H1 (cell line): ENCODE measurements around the gene SPRYD3. TPM values are rescaled to one million over a fixed set of nuclear protein-coding genes. Genes with fewer than 3 reads are reported as not detected.

Experiments used
- CTCF ChIA-PET: fragments of 300-600 bp; sonication (Branson Sonifier 250); formaldehyde crosslinking; loops from one replicate; lab custom pipeline; 2021; ENCODE audit not compliant: partially characterized antibody; lab: Charles Lee
- POLR2A ChIA-PET: fragments of 300-600 bp; sonication (Branson Sonifier 250); formaldehyde crosslinking; loops from one replicate; lab custom pipeline; 2021; ENCODE audit warnings: inconsistent platforms; ENCODE audit not compliant: partially characterized antibody; lab: Charles Lee
- DNase-seq, 2 experiments: peaks; one replicate each; pipeline versions ENCODE4 v3.0.0 to v3.0.0-alpha.2; 2010 to 2022; ENCODE audit warnings: low spot score in 2 of 2, low read depth in 1 of 2, mixed read lengths in 1 of 2
- FAIRE-seq: peaks from 2 replicates; lab custom pipeline; 2011; peaks lifted over from hg19 to GRCh38; lab: Jason Lieb, UNC
- H2AFZ ChIP-seq: 2 replicates; pipeline ENCODE4 v1.8.1; 2012; ENCODE audit warnings: low read length, inconsistent platforms
- H2AK5ac ChIP-seq: 2 replicates; pipeline ENCODE4 v1.6.1; 2013; ENCODE audit warnings: low read depth, low read length
- H2BK120ac ChIP-seq: replicated peaks from 2 replicates; pipeline ENCODE3; 2013; ENCODE audit warnings: low read depth, low read length, inconsistent platforms
- H2BK12ac ChIP-seq: 2 replicates; pipeline ENCODE4 v1.6.1; 2013; ENCODE audit warnings: low read depth, low read length
- H2BK15ac ChIP-seq: 2 replicates; pipeline ENCODE4 v1.6.1; 2013; ENCODE audit warnings: low read length
- H2BK20ac ChIP-seq: 2 replicates; pipeline ENCODE4 v1.6.1; 2013; ENCODE audit warnings: low read length
- H2BK5ac ChIP-seq: 2 replicates; pipeline ENCODE4 v1.6.1; 2013; ENCODE audit warnings: low read depth, low read length
- H3K14ac ChIP-seq: 2 replicates; pipeline ENCODE4 v1.6.1; 2013; ENCODE audit warnings: inconsistent platforms; ENCODE audit not compliant: insufficient read length
- H3K18ac ChIP-seq: 2 replicates; pipeline ENCODE4 v1.6.1; 2013; ENCODE audit warnings: low read length; ENCODE audit errors: extremely low read depth
- H3K23ac ChIP-seq: 2 replicates; pipeline ENCODE4 v1.6.1; 2013; ENCODE audit warnings: inconsistent platforms; ENCODE audit not compliant: insufficient read length
- H3K23me2 ChIP-seq: 2 replicates; pipeline ENCODE4 v1.6.1; 2013; ENCODE audit warnings: low read depth, low read length
- H3K27ac ChIP-seq: 2 replicates; pipeline ENCODE4 v1.6.1; 2011; ENCODE audit warnings: low read depth, low read length, inconsistent platforms
- H3K27me3 ChIP-seq, 4 experiments: replicated peaks in 1 of 4; 1 replicate in 1 of 4; 2 replicates in 3 of 4; pipeline versions ENCODE4 v1.6.1 to v1.8.1; 2011 to 2013; ENCODE audit warnings: low read length in 3 of 4, mild to moderate bottlenecking in 3 of 4, inconsistent platforms in 2 of 4, mixed read lengths in 2 of 4, moderate library complexity in 1 of 4; ENCODE audit not compliant: control insufficient read depth in 3 of 4, insufficient read depth in 3 of 4; ENCODE audit errors: extremely low read depth in 1 of 4
- H3K36me3 ChIP-seq, 4 experiments: 2 replicates each; pipeline versions ENCODE4 v1.6.1 to v1.8.1; 2011 to 2013; ENCODE audit warnings: mild to moderate bottlenecking in 4 of 4, low read length in 3 of 4, moderate library complexity in 2 of 4, control low read depth in 1 of 4, inconsistent platforms in 1 of 4; ENCODE audit not compliant: insufficient read depth in 4 of 4, control insufficient read depth in 2 of 4
- H3K4ac ChIP-seq: replicated peaks from 2 replicates; pipeline ENCODE3; 2013; ENCODE audit warnings: low read length, low read depth, mixed read lengths, inconsistent platforms; ENCODE audit not compliant: insufficient read length
- H3K4me1 ChIP-seq, 4 experiments: replicated peaks in 1 of 4; 1 replicate in 1 of 4; 2 replicates in 3 of 4; pipeline versions ENCODE4 v1.6.1 to v1.8.1; 2011 to 2013; ENCODE audit warnings: low read length in 3 of 4, inconsistent platforms in 2 of 4, mixed read lengths in 1 of 4; ENCODE audit not compliant: insufficient read depth in 4 of 4, control insufficient read depth in 3 of 4
- H3K4me2 ChIP-seq, 2 experiments: 2 replicates each; pipeline versions ENCODE4 v1.6.1 to v1.8.1; 2011 to 2013; ENCODE audit warnings: low read depth in 2 of 2, low read length in 2 of 2, control low read depth in 1 of 2, inconsistent platforms in 1 of 2, mild to moderate bottlenecking in 1 of 2; ENCODE audit not compliant: insufficient read depth in 1 of 2
- H3K4me3 ChIP-seq, 4 experiments: fragments of 200-600, 300-600 bp in 1 of 4; sonication (generic), shearing (Covaris generic), sonication (Bioruptor Twin) in 1 of 4; 2 replicates each; pipeline versions ENCODE4 v1.5.1 to v1.8.1; 2011 to 2016; ENCODE audit warnings: low read length in 4 of 4, low read depth in 3 of 4, control low read depth in 2 of 4, inconsistent platforms in 2 of 4, mild to moderate bottlenecking in 2 of 4, mixed read lengths in 1 of 4, moderate library complexity in 1 of 4; ENCODE audit not compliant: insufficient read depth in 2 of 4; ENCODE audit errors: extremely low read depth in 1 of 4
- H3K56ac ChIP-seq: replicated peaks from 2 replicates; pipeline ENCODE3; 2013; ENCODE audit warnings: low read depth, mild to moderate bottlenecking, mixed read lengths, low read length, inconsistent platforms; ENCODE audit not compliant: insufficient read length
- H3K79me1 ChIP-seq: 2 replicates; pipeline ENCODE4 v1.6.1; 2013; ENCODE audit warnings: low read depth, low read length, control low read depth
- H3K79me2 ChIP-seq, 2 experiments: 2 replicates each; pipeline versions ENCODE4 v1.6.1 to v1.8.1; 2012 to 2013; ENCODE audit warnings: low read length in 2 of 2, mild to moderate bottlenecking in 2 of 2, inconsistent platforms in 1 of 2; ENCODE audit not compliant: insufficient read depth in 2 of 2, control insufficient read depth in 1 of 2
- H3K9ac ChIP-seq, 4 experiments: replicated peaks in 1 of 4; 1 replicate in 1 of 4; 2 replicates in 3 of 4; pipeline versions ENCODE4 v1.6.1 to v1.8.1; 2011 to 2013; ENCODE audit warnings: low read depth in 3 of 4, low read length in 3 of 4, control low read depth in 2 of 4, mild to moderate bottlenecking in 2 of 4, moderate library complexity in 2 of 4, inconsistent platforms in 1 of 4; ENCODE audit errors: extremely low read depth in 1 of 4
- H3K9me3 ChIP-seq, 2 experiments: 2 replicates each; pipeline versions ENCODE4 v1.6.1 to v1.8.1; 2012 to 2013; ENCODE audit warnings: mild to moderate bottlenecking in 2 of 2, moderate library complexity in 2 of 2, control low read depth in 1 of 2, inconsistent platforms in 1 of 2, low read depth in 1 of 2, low read length in 1 of 2, mixed read lengths in 1 of 2; ENCODE audit not compliant: insufficient read depth in 2 of 2
- H4K20me1 ChIP-seq, 2 experiments: replicated peaks in 1 of 2; 2 replicates each; pipeline versions ENCODE3 to v1.8.1; 2011 to 2013; ENCODE audit warnings: inconsistent platforms in 2 of 2, low read length in 2 of 2, mild to moderate bottlenecking in 1 of 2; ENCODE audit not compliant: insufficient read depth in 2 of 2, control insufficient read depth in 1 of 2
- H4K5ac ChIP-seq: 2 replicates; pipeline ENCODE4 v1.6.1; 2013; ENCODE audit warnings: low read length, low read depth, mixed read lengths, inconsistent platforms; ENCODE audit not compliant: insufficient read length
- H4K8ac ChIP-seq: 2 replicates; pipeline ENCODE4 v1.8.0; 2013; ENCODE audit warnings: mild to moderate bottlenecking, moderate library complexity, low read length, inconsistent platforms; ENCODE audit not compliant: insufficient read depth; ENCODE audit errors: extremely low read depth
- H4K91ac ChIP-seq: replicated peaks from 2 replicates; pipeline ENCODE3; 2013; ENCODE audit warnings: low read length, mixed read lengths, inconsistent platforms; ENCODE audit not compliant: insufficient read length
- BACH1 ChIP-seq: IDR thresholded peaks from 2 replicates; pipeline ENCODE4 v1.6.1; 2012; ENCODE audit warnings: low read length, improper control_type of control experiment
- KDM4A ChIP-seq: IDR thresholded peaks from one replicate; pipeline ENCODE4 v1.7.1; 2012; ENCODE audit warnings: low read depth, mild to moderate bottlenecking, moderate library complexity, low read length, inconsistent platforms; ENCODE audit not compliant: severe bottlenecking
- whole genome bisulfite sequencing, 2 experiments: shearing (Covaris generic) in 1 of 2; methylation state at CpG; one replicate each; pipeline versions ENCODE4 v1.1.6 to v1.1.7; 2013 to 2015; ENCODE audit warnings: low lambda C conversion rate in 2 of 2, mixed read lengths in 2 of 2, inconsistent platforms in 1 of 2, low coverage in 1 of 2, missing lambda C conversion rate in 1 of 2; ENCODE audit not compliant: insufficient replicate concordance in 2 of 2, insufficient coverage in 1 of 2, insufficient read length in 1 of 2; ENCODE audit errors: extremely low coverage in 1 of 2, missing lambda C conversion rate in 1 of 2; 5-methylcytosine and 5-hydroxymethylcytosine counted together
- polyA plus RNA-seq, 7 experiments: library from polyadenylated mRNA; depleted of rRNA in 3 of 7; stranded (reverse) in 5 of 7; unstranded in 2 of 7; fragments of >200 nt in 5 of 7; fragments of 200-250 nt in 2 of 7; gene quantifications; 1 replicate in 5 of 7; 2 replicates in 1 of 7; 4 replicates in 1 of 7; pipeline versions ENCODE4 v1.2.1 to v1.2.3, GENCODE V29; 2011 to 2013; ENCODE audit warnings: missing spikeins in 2 of 7, mixed read lengths in 2 of 7
- total RNA-seq: library from RNA; stranded (reverse); fragmentation: NEBNext Ultra II Directional; extraction: Animal tissue kit (Norgen Biotek cat#: 25700); gene quantifications from 2 replicates; pipeline ENCODE4 v1.2.1, GENCODE V29; 2021

The SPRYD3 gene
- total and polyA plus RNA-seq, 2 of the 8 experiments (the other 6 are each of a cell fraction or from before 2014, with no cell fraction given): 6.8 to 8.0 TPM

DNA sequence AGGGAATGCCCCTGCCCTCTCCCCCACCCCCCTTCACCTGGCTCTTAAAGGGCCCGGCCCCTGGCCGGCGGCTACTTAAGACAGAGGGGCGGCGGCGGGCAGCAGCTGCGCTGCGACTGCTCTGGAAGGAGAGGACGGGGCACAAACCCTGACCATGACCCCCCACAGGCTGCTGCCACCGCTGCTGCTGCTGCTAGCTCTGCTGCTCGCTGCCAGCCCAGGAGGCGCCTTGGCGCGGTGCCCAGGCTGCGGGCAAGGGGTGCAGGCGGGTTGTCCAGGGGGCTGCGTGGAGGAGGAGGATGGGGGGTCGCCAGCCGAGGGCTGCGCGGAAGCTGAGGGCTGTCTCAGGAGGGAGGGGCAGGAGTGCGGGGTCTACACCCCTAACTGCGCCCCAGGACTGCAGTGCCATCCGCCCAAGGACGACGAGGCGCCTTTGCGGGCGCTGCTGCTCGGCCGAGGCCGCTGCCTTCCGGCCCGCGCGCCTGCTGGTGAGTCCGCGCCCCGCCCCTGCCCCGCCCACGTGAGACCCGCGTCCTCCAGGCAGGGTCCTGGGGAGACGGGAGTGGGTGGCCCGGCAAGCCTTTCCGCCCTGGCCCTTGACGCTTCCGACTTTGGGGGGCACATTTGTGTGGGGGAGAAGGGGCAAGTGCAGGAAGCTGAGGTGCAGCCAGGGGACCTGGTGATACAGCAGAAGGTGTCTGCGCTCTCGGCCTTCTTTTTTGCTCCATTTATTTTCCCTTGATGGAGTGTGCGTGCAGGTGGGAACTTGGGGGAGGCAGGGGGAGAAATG is 18.6 kb upstream of the SPRYD3 start, which contains the start of gene IGFBP6:
Gene IGFBP6, plus strand, starts transcription at position 104 of the 790 bp plus-strand sequence. Its CDS starts 51 bp downstream, at position 155.
- no peaks in the 10 kb centered on the region for H3K9me3 ChIP-seq
- peak within 1 kb of the TSS; percentile 32 for H3K18ac ChIP-seq
- peak within 1 kb of the TSS; percentile 78 for H2AFZ ChIP-seq
- no peaks in the 10 kb centered on the region for H4K20me1 ChIP-seq
- POLR2A ChIA-PET: interaction anchor here (0.7 to 3.6 kb wide), 11 partner anchors 11 to 95 kb away, joined by 3 to 21 read pairs (median 5); partner anchors contain the start of genes EIF4B and SPRYD3
- peak within 1 kb of the TSS; percentile 83 for H3K4ac ChIP-seq
- peaks cover 28% of the 10 kb centered on the region for H3K23me2 ChIP-seq
- peak within 1 kb of the TSS; percentile 54 for H3K56ac ChIP-seq
- no peak for TF ChIP-seq BACH1
- peak; percentile 78 for TF ChIP-seq KDM4A
- H3K27me3 ChIP-seq: peaks cover 0 to 25% (median 15%) of the 10 kb centered on the region in 4 experiments; a peak in 5 of 7 replicates
- H3K14ac ChIP-seq: no peak within 1 kb of the TSS
- DNase-seq (peak in 1 of 2 experiments; percentile 80), FAIRE-seq (no peak)
- H2BK120ac ChIP-seq: no peak within 1 kb of the TSS
- peak within 1 kb of the TSS; percentile 16 for H4K5ac ChIP-seq
- H3K27ac ChIP-seq: no peak within 1 kb of the TSS
- no peak within 1 kb of the TSS for H2AK5ac ChIP-seq
- WGBS, 2 experiments: 2% methylated on average over 27 of the region's 51 CpGs; no CpG with 5 or more reads in 1 of the 2 experiments
- peak within 1 kb of the TSS; percentile 17; the same call in 1 of the 2 replicates for H4K8ac ChIP-seq
- H2BK12ac ChIP-seq: peak within 1 kb of the TSS; percentile 85; the same call in 1 of the 2 replicates
- no peaks in the 10 kb centered on the region for H3K79me2 ChIP-seq
- peak within 1 kb of the TSS; percentile 52; the same call in 1 of the 2 replicates for H2BK5ac ChIP-seq
- no peaks in the 10 kb centered on the region for H3K36me3 ChIP-seq
- no peak within 1 kb of the TSS for H3K23ac ChIP-seq
- peak within 1 kb of the TSS; percentile 61; the same call in 1 of the 2 replicates for H2BK15ac ChIP-seq
- peaks cover 4 to 22% (median 5%) of the 10 kb centered on the region in 4 experiments for H3K4me1 ChIP-seq
- no peaks in the 10 kb centered on the region for H3K79me1 ChIP-seq
- H3K9ac ChIP-seq: peak within 1 kb of the TSS in 2 of 4 experiments; percentile 1 to 50; a peak in 2 of 7 replicates
- H3K4me3 ChIP-seq: peak within 1 kb of the TSS; percentile 62 to 85 (median 77)
- CTCF ChIA-PET: interaction anchor here (1.2 to 19.1 kb wide), 11 partner anchors 12 to 1757 kb away, joined by 3 to 531 read pairs (median 12); partner anchors contain the start of gene SPRYD3
- H3K4me2 ChIP-seq: peak within 1 kb of the TSS; percentile 95 to 99
- peak within 1 kb of the TSS; percentile 72; the same call in 1 of the 2 replicates for H2BK20ac ChIP-seq
- H4K91ac ChIP-seq: peak within 1 kb of the TSS; percentile 83
